ENCODE results near the gene PCDHA1. TPM values are rescaled to one million over a fixed set of nuclear protein-coding genes. Genes with fewer than 3 reads are reported as not detected.

The PCDHA1 gene
- total RNA-seq, 1 donor from 2014 or later, result not detected

GRCh38 chr5:140965905-140966292 is 180.0 kb downstream of the PCDHA1 start:
- DNase-seq, result no peak
- Mint-ChIP-seq H3K4me1 (no peaks in the 10 kb centered on the region), H3K27ac (no peak overlapping the region), H3K4me3 (no peak overlapping the region), H3K36me3 (ENCODE audit: low read depth) (no peaks in the 10 kb centered on the region), H3K27me3 (peaks cover 15% of the 10 kb centered on the region), H3K9me3 (peaks cover 3% of the 10 kb centered on the region)
- intact Hi-C loops (cut with micrococcal nuclease), result no loop called here

GRCh38 chr5:140966293-140967225 is 180.6 kb downstream of the PCDHA1 start, which contains the start of gene PCDHAC2:
Gene PCDHAC2 (plus strand): TSS chr5:140966476. CDS start chr5:140966767, 291 bp downstream.
- no peaks in the 10 kb centered on the region for H3K36me3 Mint-ChIP-seq (ENCODE audit: low read depth)

GRCh38 chr5:140967226-140967893 is 181.4 kb downstream of the PCDHA1 start:
- Mint-ChIP-seq H3K9me3 (peaks cover 3% of the 10 kb centered on the region), H3K4me3 (no peak overlapping the region), H3K36me3 (ENCODE audit: low read depth) (no peaks in the 10 kb centered on the region), H3K27me3 (peaks cover 15% of the 10 kb centered on the region), H3K4me1 (no peaks in the 10 kb centered on the region), H3K27ac (no peak overlapping the region)
- intact Hi-C loops (cut with micrococcal nuclease), result no loop called here
- DNase-seq, result no peak

More at GRCh38 chr5:140966293-140967225, 180.6 kb downstream of the PCDHA1 start, which contains the start of gene PCDHAC2:
- Mint-ChIP-seq H3K27ac (no peak within 1 kb of the TSS), H3K4me1 (no peaks in the 10 kb centered on the region), H3K27me3 (peaks cover 15% of the 10 kb centered on the region), H3K4me3 (no peak within 1 kb of the TSS), H3K9me3 (peaks cover 3% of the 10 kb centered on the region)
- intact Hi-C loops (cut with micrococcal nuclease), result no loop called here
- no peak for DNase-seq

GRCh38 chr5:140969880-140970279 is 183.9 kb downstream of the PCDHA1 start:
- H3K9me3 Mint-ChIP-seq, result peaks cover 3% of the 10 kb centered on the region
- H3K27me3 Mint-ChIP-seq, result peaks cover 10% of the 10 kb centered on the region
- no peaks in the 10 kb centered on the region for H3K36me3 Mint-ChIP-seq (ENCODE audit: low read depth)
- no peak overlapping the region for H3K27ac Mint-ChIP-seq
- H3K4me3 Mint-ChIP-seq, result no peak overlapping the region
- no peak for DNase-seq
- intact Hi-C loops (cut with micrococcal nuclease), result no loop called here
- no peaks in the 10 kb centered on the region for H3K4me1 Mint-ChIP-seq

GRCh38 chr5:140973550-140973949 is 187.6 kb downstream of the PCDHA1 start:
- Mint-ChIP-seq H3K9me3 (no peaks in the 10 kb centered on the region), H3K36me3 (ENCODE audit: low read depth) (no peaks in the 10 kb centered on the region), H3K4me1 (no peaks in the 10 kb centered on the region), H3K27ac (no peak overlapping the region), H3K27me3 (no peaks in the 10 kb centered on the region), H3K4me3 (no peak overlapping the region)
- no peak for DNase-seq
- intact Hi-C loops (cut with micrococcal nuclease), result no loop called here

- intact Hi-C loops (cut with micrococcal nuclease), result no loop called here
Observed at GRCh38 chr5:140977003-140977402, 191.1 kb downstream of the PCDHA1 start.

GRCh38 chr5:140978260-140978659 is 192.3 kb downstream of the PCDHA1 start:
- H3K9me3 Mint-ChIP-seq, result no peaks in the 10 kb centered on the region
- DNase-seq, result no peak
- H3K27ac Mint-ChIP-seq, result no peak overlapping the region
- no peaks in the 10 kb centered on the region for H3K4me1 Mint-ChIP-seq
- H3K27me3 Mint-ChIP-seq, result no peaks in the 10 kb centered on the region
- intact Hi-C loops (cut with micrococcal nuclease), result no loop called here
- H3K4me3 Mint-ChIP-seq, result no peak overlapping the region
- H3K36me3 Mint-ChIP-seq (ENCODE audit: low read depth), result no peaks in the 10 kb centered on the region

More at GRCh38 chr5:140977003-140977402, 191.1 kb downstream of the PCDHA1 start:
- H3K4me3 Mint-ChIP-seq, result no peak overlapping the region
- H3K27me3 Mint-ChIP-seq, result no peaks in the 10 kb centered on the region
- no peaks in the 10 kb centered on the region for H3K36me3 Mint-ChIP-seq (ENCODE audit: low read depth)
- H3K27ac Mint-ChIP-seq, result no peak overlapping the region
- no peak for DNase-seq
- H3K4me1 Mint-ChIP-seq, result no peaks in the 10 kb centered on the region
- no peaks in the 10 kb centered on the region for H3K9me3 Mint-ChIP-seq

GRCh38 chr5:140978983-140979382 is 193.0 kb downstream of the PCDHA1 start:
- no peak overlapping the region for H3K4me3 Mint-ChIP-seq
- no peaks in the 10 kb centered on the region for H3K27me3 Mint-ChIP-seq
- intact Hi-C loops (cut with micrococcal nuclease), result no loop called here
- H3K36me3 Mint-ChIP-seq (ENCODE audit: low read depth), result no peaks in the 10 kb centered on the region
- H3K9me3 Mint-ChIP-seq, result no peaks in the 10 kb centered on the region
- H3K27ac Mint-ChIP-seq, result no peak overlapping the region
- no peaks in the 10 kb centered on the region for H3K4me1 Mint-ChIP-seq
- no peak for DNase-seq

GRCh38 chr5:140982083-140982716 is 196.3 kb downstream of the PCDHA1 start:
- Mint-ChIP-seq H3K9me3 (no peaks in the 10 kb centered on the region), H3K4me3 (no peak overlapping the region), H3K27ac (no peak overlapping the region), H3K4me1 (no peaks in the 10 kb centered on the region), H3K36me3 (ENCODE audit: low read depth) (no peaks in the 10 kb centered on the region), H3K27me3 (no peaks in the 10 kb centered on the region)
- intact Hi-C loops (cut with micrococcal nuclease), result no loop called here
- no peak for DNase-seq

GRCh38 chr5:140986117-140986521 is 200.2 kb downstream of the PCDHA1 start:
- no peak for DNase-seq
- no peak overlapping the region for H3K27ac Mint-ChIP-seq
- no peak overlapping the region for H3K4me3 Mint-ChIP-seq
- H3K9me3 Mint-ChIP-seq, result no peaks in the 10 kb centered on the region
- no peaks in the 10 kb centered on the region for H3K36me3 Mint-ChIP-seq (ENCODE audit: low read depth)
- no peaks in the 10 kb centered on the region for H3K27me3 Mint-ChIP-seq
- H3K4me1 Mint-ChIP-seq, result no peaks in the 10 kb centered on the region
- intact Hi-C loops (cut with micrococcal nuclease), result no loop called here

GRCh38 chr5:140988100-140988499 is 202.2 kb downstream of the PCDHA1 start:
- H3K27me3 Mint-ChIP-seq, result no peaks in the 10 kb centered on the region
- DNase-seq, result no peak
- H3K4me3 Mint-ChIP-seq, result no peak overlapping the region
- no peaks in the 10 kb centered on the region for H3K36me3 Mint-ChIP-seq (ENCODE audit: low read depth)
- no peak overlapping the region for H3K27ac Mint-ChIP-seq
- no peaks in the 10 kb centered on the region for H3K9me3 Mint-ChIP-seq
- intact Hi-C loops (cut with micrococcal nuclease), result no loop called here
- no peaks in the 10 kb centered on the region for H3K4me1 Mint-ChIP-seq

GRCh38 chr5:140988608-140989007 is 202.7 kb downstream of the PCDHA1 start:
- no peak overlapping the region for H3K27ac Mint-ChIP-seq
- H3K27me3 Mint-ChIP-seq, result no peaks in the 10 kb centered on the region
- intact Hi-C loops (cut with micrococcal nuclease), result no loop called here
- no peak overlapping the region for H3K4me3 Mint-ChIP-seq
- H3K36me3 Mint-ChIP-seq (ENCODE audit: low read depth), result no peaks in the 10 kb centered on the region
- H3K4me1 Mint-ChIP-seq, result no peaks in the 10 kb centered on the region
- DNase-seq, result no peak
- H3K9me3 Mint-ChIP-seq, result no peaks in the 10 kb centered on the region

- Mint-ChIP-seq H3K27me3 (no peaks in the 10 kb centered on the region), H3K4me3 (no peak overlapping the region), H3K27ac (no peak overlapping the region), H3K4me1 (no peaks in the 10 kb centered on the region), H3K9me3 (no peaks in the 10 kb centered on the region), H3K36me3 (ENCODE audit: low read depth) (no peaks in the 10 kb centered on the region)
- intact Hi-C loops (cut with micrococcal nuclease), result no loop called here
- DNase-seq, result no peak
Observed at GRCh38 chr5:140989254-140990020, 203.5 kb downstream of the PCDHA1 start.

Data from activated CD4-positive, alpha-beta T cell treated with anti-CD3 and anti-CD28 coated beads, Interleukin-2, amount 10 ng/mL, durations not matched to agents 24 days and 14 days (primary cell).